Measurements from ENCODE around the gene STK17B. TPM values are rescaled to one million over a fixed set of nuclear protein-coding genes. Genes with fewer than 3 reads are reported as not detected.

STK17B gene
- total RNA-seq, 3 donors from 2014 or later (not counting 1 experiment from before 2014, with no cell fraction given) = 295 to 390 (median 380) TPM

GRCh38 chr2:196145256-196145655 is 26.1 kb downstream of the STK17B start:
- ATAC-seq (no peak), DNase-seq (no peak)
- Histone ChIP-seq H3K4me1 (ENCODE audit: control insufficient read depth, insufficient read depth, low read length) (peaks cover 13% of the 10 kb centered on the region), H3K4me3 (ENCODE audit: low read length) (no peak overlapping the region), H3K27ac (ENCODE audit: low read length) (no peak overlapping the region), H3K9me3 (ENCODE audit: control insufficient read depth, insufficient read depth, low read length) (no peaks in the 10 kb centered on the region), H3K27me3 (ENCODE audit: control insufficient read depth, insufficient read depth, low read length) (no peaks in the 10 kb centered on the region), H3K36me3 (ENCODE audit: control insufficient read depth, insufficient read depth, low read length) (peaks cover 87% of the 10 kb centered on the region)
- intact Hi-C loops (cut with micrococcal nuclease) = loop anchor here (5.0 kb wide), 2 partner anchors 37 to 132 kb away; no protein-coding TSS in a partner anchor
- H3K27ac Mint-ChIP-seq = peak overlapping the region; percentile 6 to 37
- no peak for TF ChIP-seq CTCF (IDR thresholded peaks at IDR 0.05)
- WGBS (ENCODE audit: insufficient coverage) = 87% methylated on average over 2 of the region's 2 CpGs
- no peak overlapping the region for H3K4me3 Mint-ChIP-seq
- H3K36me3 Mint-ChIP-seq = peaks cover 27% of the 10 kb centered on the region
- no peaks in the 10 kb centered on the region for H3K9me3 Mint-ChIP-seq
- no peaks in the 10 kb centered on the region for H3K27me3 Mint-ChIP-seq (ENCODE audit: low read depth in 2 of 2)
- peaks cover 51 to 53% of the 10 kb centered on the region in 2 donors for H3K4me1 Mint-ChIP-seq

GRCh38 chr2:196144513-196145126 is 26.8 kb downstream of the STK17B start:
- no peaks in the 10 kb centered on the region for H3K9me3 ChIP-seq (ENCODE audit: control insufficient read depth, insufficient read depth, low read length)
- TF ChIP-seq CTCF (IDR thresholded peaks at IDR 0.05) = no peak
- H3K4me1 ChIP-seq (ENCODE audit: control insufficient read depth, insufficient read depth, low read length) = peaks cover 13% of the 10 kb centered on the region
- no peak overlapping the region for H3K27ac ChIP-seq (ENCODE audit: low read length)
- H3K36me3 ChIP-seq (ENCODE audit: control insufficient read depth, insufficient read depth, low read length) = peaks cover 89% of the 10 kb centered on the region
- intact Hi-C loops (cut with micrococcal nuclease) = loop anchor here (5.0 kb wide), 2 partner anchors 38 to 133 kb away; no protein-coding TSS in a partner anchor
- H3K27me3 ChIP-seq (ENCODE audit: control insufficient read depth, insufficient read depth, low read length) = no peaks in the 10 kb centered on the region
- Mint-ChIP-seq H3K4me3 (no peak overlapping the region), H3K9me3 (no peaks in the 10 kb centered on the region), H3K36me3 (peaks cover 27% of the 10 kb centered on the region), H3K27ac (peak overlapping the region; percentile 6 to 37), H3K4me1 (peaks cover 45 to 46% of the 10 kb centered on the region in 2 donors), H3K27me3 (ENCODE audit: low read depth in 2 of 2) (no peaks in the 10 kb centered on the region)
- 84% methylated on average over 5 of the region's 5 CpGs for WGBS (ENCODE audit: insufficient coverage)
- peak in 1 of 2 donors; percentile 49 for DNase-seq
- no peak overlapping the region for H3K4me3 ChIP-seq (ENCODE audit: low read length)
- ATAC-seq = peak in 1 of 3 donors; percentile 21

- Histone ChIP-seq H3K27me3 (ENCODE audit: control insufficient read depth, insufficient read depth, low read length) (no peaks in the 10 kb centered on the region), H3K4me1 (ENCODE audit: control insufficient read depth, insufficient read depth, low read length) (peaks cover 8% of the 10 kb centered on the region), H3K27ac (ENCODE audit: low read length) (no peak overlapping the region), H3K36me3 (ENCODE audit: control insufficient read depth, insufficient read depth, low read length) (peaks cover 89% of the 10 kb centered on the region), H3K9me3 (ENCODE audit: control insufficient read depth, insufficient read depth, low read length) (no peaks in the 10 kb centered on the region), H3K4me3 (ENCODE audit: low read length) (no peak overlapping the region)
- Mint-ChIP-seq H3K27me3 (ENCODE audit: low read depth in 2 of 2) (no peaks in the 10 kb centered on the region), H3K27ac (peak overlapping the region; percentile 37 to 60), H3K4me1 (peaks cover 40 to 45% of the 10 kb centered on the region in 2 donors), H3K4me3 (no peak overlapping the region), H3K36me3 (peaks cover 27% of the 10 kb centered on the region), H3K9me3 (no peaks in the 10 kb centered on the region)
- intact Hi-C loops (cut with micrococcal nuclease) = no loop called here
- no peak for TF ChIP-seq CTCF (IDR thresholded peaks at IDR 0.05)
- ATAC-seq = no peak
- DNase-seq = no peak
- 96% methylated on average over 2 of the region's 4 CpGs for WGBS (ENCODE audit: insufficient coverage)
Measured at GRCh38 chr2:196143730-196144131, 27.6 kb downstream of the STK17B start.

GRCh38 chr2:196142825-196143224 is 28.6 kb downstream of the STK17B start:
- H3K4me1 Mint-ChIP-seq = peaks cover 46 to 53% of the 10 kb centered on the region in 2 donors
- H3K9me3 Mint-ChIP-seq = no peaks in the 10 kb centered on the region
- intact Hi-C loops (cut with micrococcal nuclease) = no loop called here

More at GRCh38 chr2:196142825-196143224, 28.6 kb downstream of the STK17B start:
- Mint-ChIP-seq H3K27me3 (ENCODE audit: low read depth in 2 of 2) (no peaks in the 10 kb centered on the region), H3K36me3 (peaks cover 27% of the 10 kb centered on the region), H3K4me3 (no peak overlapping the region), H3K27ac (peak overlapping the region; percentile 37 to 60)
- DNase-seq (no peak), ATAC-seq (no peak)
- peak overlapping the region; percentile 5 for H3K27ac ChIP-seq (ENCODE audit: low read length)
- H3K27me3 ChIP-seq (ENCODE audit: control insufficient read depth, insufficient read depth, low read length) = no peaks in the 10 kb centered on the region
- H3K4me3 ChIP-seq (ENCODE audit: low read length) = no peak overlapping the region
- H3K36me3 ChIP-seq (ENCODE audit: control insufficient read depth, insufficient read depth, low read length) = peaks cover 93% of the 10 kb centered on the region
- 86% methylated on average over 1 of the region's 1 CpG for WGBS (ENCODE audit: insufficient coverage)
- TF ChIP-seq CTCF (IDR thresholded peaks at IDR 0.05) = no peak
- H3K4me1 ChIP-seq (ENCODE audit: control insufficient read depth, insufficient read depth, low read length) = peaks cover 4% of the 10 kb centered on the region
- H3K9me3 ChIP-seq (ENCODE audit: control insufficient read depth, insufficient read depth, low read length) = no peaks in the 10 kb centered on the region
